Coronary artery (tissue), 2 donors: ENCODE data around the gene NIPBL.

Experiments
- DNase-seq: peaks from one replicate; pipeline ENCODE4 v3.0.0-alpha.2; 2017; ENCODE audit warnings: low spot score
- H3K27ac ChIP-seq, 2 donors: fragments of 200-600 bp; sonication (generic); one replicate each; pipeline ENCODE4 v1.5.1; 2016 to 2019
- H3K4me3 ChIP-seq: fragments of 200-600 bp; sonication (generic); 2 replicates; pipeline ENCODE4 v1.5.1; 2016; ENCODE audit warnings: mild to moderate bottlenecking, moderate library complexity
- CTCF ChIP-seq: fragments of 200-600 bp; sonication (generic); IDR thresholded peaks from one replicate; pipeline ENCODE4 v1.5.1; 2019; ENCODE audit warnings: antibody characterized with exemption

Gene NIPBL

GRCh38 chr5:36932056-36932455 lies 55.5 kb downstream of the NIPBL start:
- DNase-seq = no peak
- TF ChIP-seq CTCF = no peak
- Histone ChIP-seq H3K4me3 (no peak overlapping the region), H3K27ac (no peak overlapping the region)

- no peak overlapping the region for H3K27ac ChIP-seq
- H3K4me3 ChIP-seq = no peak overlapping the region
- DNase-seq = no peak
- TF ChIP-seq CTCF = no peak
These were observed 56.1 kb downstream of the NIPBL start for GRCh38 chr5:36932699-36933098.

GRCh38 chr5:36934740-36935356 lies 58.3 kb downstream of the NIPBL start:
- TF ChIP-seq CTCF = no peak
- Histone ChIP-seq H3K4me3 (no peak overlapping the region), H3K27ac (no peak overlapping the region)
- no peak for DNase-seq

- DNase-seq = no peak
- no peak overlapping the region for H3K4me3 ChIP-seq
- no peak for TF ChIP-seq CTCF
- no peak overlapping the region for H3K27ac ChIP-seq
These were observed 59.2 kb downstream of the NIPBL start for GRCh38 chr5:36935805-36936204.

- DNase-seq = no peak
- no peak for TF ChIP-seq CTCF
- Histone ChIP-seq H3K4me3 (no peak overlapping the region), H3K27ac (no peak overlapping the region)
These were observed 59.7 kb downstream of the NIPBL start for GRCh38 chr5:36936309-36936708.

- no peak for DNase-seq
- no peak for TF ChIP-seq CTCF
- H3K27ac ChIP-seq = no peak overlapping the region
- H3K4me3 ChIP-seq = no peak overlapping the region
These were observed 61.6 kb downstream of the NIPBL start for GRCh38 chr5:36938129-36938528.

- DNase-seq = no peak
- no peak for TF ChIP-seq CTCF
- H3K4me3 ChIP-seq = no peak overlapping the region
- H3K27ac ChIP-seq = no peak overlapping the region
These were observed 63.6 kb downstream of the NIPBL start for GRCh38 chr5:36939969-36940858.
